Midbrain (tissue), 1 donor: ENCODE data around the gene SNAPC4.
A peak's percentile ranks its signal among the peaks of the same experiment; 100 is the strongest.

Source experiments
- DNase-seq: peaks from one replicate; lab custom pipeline; 2025; lab: John Stamatoyannopoulos, UW

The SNAPC4 gene, protein sequence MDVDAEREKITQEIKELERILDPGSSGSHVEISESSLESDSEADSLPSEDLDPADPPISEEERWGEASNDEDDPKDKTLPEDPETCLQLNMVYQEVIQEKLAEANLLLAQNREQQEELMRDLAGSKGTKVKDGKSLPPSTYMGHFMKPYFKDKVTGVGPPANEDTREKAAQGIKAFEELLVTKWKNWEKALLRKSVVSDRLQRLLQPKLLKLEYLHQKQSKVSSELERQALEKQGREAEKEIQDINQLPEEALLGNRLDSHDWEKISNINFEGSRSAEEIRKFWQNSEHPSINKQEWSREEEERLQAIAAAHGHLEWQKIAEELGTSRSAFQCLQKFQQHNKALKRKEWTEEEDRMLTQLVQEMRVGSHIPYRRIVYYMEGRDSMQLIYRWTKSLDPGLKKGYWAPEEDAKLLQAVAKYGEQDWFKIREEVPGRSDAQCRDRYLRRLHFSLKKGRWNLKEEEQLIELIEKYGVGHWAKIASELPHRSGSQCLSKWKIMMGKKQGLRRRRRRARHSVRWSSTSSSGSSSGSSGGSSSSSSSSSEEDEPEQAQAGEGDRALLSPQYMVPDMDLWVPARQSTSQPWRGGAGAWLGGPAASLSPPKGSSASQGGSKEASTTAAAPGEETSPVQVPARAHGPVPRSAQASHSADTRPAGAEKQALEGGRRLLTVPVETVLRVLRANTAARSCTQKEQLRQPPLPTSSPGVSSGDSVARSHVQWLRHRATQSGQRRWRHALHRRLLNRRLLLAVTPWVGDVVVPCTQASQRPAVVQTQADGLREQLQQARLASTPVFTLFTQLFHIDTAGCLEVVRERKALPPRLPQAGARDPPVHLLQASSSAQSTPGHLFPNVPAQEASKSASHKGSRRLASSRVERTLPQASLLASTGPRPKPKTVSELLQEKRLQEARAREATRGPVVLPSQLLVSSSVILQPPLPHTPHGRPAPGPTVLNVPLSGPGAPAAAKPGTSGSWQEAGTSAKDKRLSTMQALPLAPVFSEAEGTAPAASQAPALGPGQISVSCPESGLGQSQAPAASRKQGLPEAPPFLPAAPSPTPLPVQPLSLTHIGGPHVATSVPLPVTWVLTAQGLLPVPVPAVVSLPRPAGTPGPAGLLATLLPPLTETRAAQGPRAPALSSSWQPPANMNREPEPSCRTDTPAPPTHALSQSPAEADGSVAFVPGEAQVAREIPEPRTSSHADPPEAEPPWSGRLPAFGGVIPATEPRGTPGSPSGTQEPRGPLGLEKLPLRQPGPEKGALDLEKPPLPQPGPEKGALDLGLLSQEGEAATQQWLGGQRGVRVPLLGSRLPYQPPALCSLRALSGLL (N-terminal part only)

DNA sequence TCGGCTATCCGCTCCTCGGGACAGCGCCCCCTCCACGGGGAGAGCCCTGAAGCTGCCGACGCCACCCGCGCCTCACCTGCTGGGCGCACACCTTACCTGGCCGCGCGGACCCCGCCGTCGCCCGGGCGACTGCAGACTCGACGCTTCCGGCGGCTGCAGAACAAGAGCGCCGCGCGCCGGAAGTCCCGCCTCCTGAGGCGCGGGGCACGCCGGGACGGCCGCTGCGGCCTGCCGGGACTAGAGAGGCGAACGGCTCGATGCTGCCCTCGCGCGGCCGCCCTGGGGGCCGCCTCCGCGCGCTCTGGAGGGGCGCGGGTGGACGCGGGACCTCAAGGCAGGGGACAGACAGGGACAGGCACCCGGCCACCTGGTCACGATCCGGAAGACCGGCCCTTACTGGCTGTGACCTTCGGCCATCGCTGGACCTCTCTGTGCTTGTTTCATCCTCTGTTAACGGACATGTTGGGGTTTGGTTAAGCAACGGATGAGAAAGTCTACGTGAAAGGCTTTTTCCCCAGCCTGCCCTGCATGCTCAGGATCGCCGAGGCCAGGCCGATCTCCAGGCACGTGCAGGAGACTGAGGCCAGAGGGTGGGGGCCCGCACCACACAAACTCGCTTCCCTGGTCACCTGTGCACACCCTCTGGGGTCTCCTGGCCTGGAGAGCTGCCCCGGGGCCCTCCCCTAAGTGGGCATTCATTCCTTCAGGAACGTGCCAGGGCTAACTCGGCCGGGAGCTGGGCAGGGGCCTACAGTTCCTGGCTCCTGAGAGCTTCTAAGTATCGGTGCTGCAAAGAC, at the start of gene SNAPC4:
TSS of gene SNAPC4 (minus strand) at position 133 of the 797 bp plus-strand sequence. CDS start 1,742 bp downstream, outside the sequence.
- DNase-seq, result peak; percentile 85

- DNase-seq, result no peak
Observed at GRCh38 chr9:136448655-136449054, 48.7 kb upstream of the SNAPC4 start.

DNA sequence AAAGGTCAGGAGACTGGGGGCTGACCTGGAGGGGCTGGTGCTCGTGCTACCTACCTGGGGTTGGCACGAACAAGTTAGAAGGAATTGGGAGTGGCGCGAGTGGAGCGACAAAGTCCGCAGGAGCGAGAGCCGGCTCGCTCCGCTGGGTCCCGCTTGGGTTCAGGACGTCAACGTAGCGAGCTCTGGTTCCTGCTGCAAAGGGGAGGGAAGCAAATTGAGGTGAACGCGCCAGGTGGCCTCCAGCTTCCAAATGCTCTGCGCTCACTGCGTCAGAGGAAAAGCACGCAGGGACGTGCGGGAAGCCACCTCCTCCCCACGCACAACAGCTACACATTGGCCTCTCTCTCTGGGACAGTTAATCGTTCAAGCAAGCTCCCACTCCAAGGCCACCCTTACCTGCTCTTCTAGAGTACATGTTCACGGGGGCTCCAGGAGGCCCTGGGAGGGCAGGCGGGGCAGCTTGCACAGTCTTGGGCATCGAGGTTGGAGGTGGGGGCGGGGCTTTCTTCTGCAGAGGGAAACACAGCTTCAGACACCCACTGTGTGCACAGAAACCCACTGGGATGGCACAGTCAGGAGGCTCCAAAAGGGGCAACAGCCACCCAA, 47.3 kb upstream of the SNAPC4 start:
- DNase-seq, result no peak

DNA sequence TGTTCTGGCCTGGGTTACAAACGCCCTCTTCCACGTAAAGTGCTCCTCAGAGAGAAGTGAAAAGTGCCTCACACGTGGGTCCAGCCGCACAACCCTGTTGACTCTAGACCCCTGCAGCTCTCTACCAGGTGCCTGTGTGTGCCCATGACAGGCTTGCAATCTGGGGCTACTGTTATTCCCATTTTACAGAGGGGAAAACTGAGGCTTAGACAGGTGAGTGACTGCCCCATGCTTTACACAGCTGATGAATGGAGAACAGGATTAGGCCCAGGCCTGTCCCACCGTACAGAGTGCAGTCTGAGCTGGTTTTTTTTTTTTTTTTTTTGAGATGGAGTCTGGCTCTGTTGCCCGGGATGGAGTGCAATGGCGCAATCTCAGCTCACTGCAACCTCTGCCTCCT, 45.8 kb upstream of the SNAPC4 start:
- no peak for DNase-seq

- DNase-seq, result no peak
Observed at GRCh38 chr9:136444102-136444501, 44.1 kb upstream of the SNAPC4 start.

- no peak for DNase-seq
Observed at GRCh38 chr9:136443687-136444086, 43.7 kb upstream of the SNAPC4 start.

DNA sequence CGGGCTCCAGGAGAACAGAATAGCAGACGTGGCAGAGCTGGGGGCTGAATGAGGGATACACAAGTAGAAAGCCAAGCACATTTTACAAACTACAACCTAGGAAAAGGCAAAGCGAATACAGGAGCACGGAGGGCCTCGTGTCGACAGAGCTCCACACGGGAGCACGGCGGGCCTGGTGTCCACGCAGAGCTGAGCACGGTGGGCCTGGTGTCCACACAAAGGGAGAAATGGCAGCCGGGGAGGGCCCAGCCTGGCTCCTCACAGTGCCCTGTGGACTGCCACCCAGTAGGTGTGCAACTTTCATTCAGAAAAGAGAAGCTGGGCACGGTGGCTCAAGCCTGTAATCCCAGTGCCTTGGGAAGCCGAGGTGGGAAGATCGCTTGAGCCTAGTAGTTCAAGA, 43.1 kb upstream of the SNAPC4 start:
- DNase-seq, result no peak

- DNase-seq, result no peak
Observed at GRCh38 chr9:136442265-136442664, 42.3 kb upstream of the SNAPC4 start.

DNA sequence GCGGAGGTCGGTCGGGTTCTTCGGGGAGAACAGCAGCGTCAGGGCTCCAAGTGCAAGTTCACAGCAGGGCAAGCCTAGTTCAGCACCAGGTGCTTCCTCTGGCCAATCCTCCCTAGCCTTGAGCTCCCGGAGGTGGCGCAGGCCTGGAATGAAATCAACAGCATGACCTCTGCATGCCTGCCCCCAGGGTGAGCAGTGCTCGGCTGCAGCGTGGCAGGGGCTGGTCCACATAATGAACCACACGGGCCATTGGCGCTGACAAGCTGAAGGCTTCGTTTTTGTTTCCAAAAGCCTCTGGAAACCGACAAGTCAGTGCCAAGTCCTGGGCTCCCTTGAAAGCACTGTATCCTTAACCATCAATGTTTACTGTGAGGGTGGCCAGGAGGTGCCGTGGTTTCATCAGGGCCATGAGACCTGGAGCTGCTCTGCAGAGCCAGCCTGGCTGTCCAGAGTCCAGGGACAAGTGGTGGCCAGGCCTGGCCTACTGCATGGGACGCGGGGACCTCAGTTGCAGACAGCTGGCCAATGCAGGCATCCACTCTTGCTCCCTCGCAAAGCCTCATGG, 41.8 kb upstream of the SNAPC4 start:
- DNase-seq, result no peak

GRCh38 chr9:136441191-136441680, 41.3 kb upstream of the SNAPC4 start:
- DNase-seq, result no peak

DNA sequence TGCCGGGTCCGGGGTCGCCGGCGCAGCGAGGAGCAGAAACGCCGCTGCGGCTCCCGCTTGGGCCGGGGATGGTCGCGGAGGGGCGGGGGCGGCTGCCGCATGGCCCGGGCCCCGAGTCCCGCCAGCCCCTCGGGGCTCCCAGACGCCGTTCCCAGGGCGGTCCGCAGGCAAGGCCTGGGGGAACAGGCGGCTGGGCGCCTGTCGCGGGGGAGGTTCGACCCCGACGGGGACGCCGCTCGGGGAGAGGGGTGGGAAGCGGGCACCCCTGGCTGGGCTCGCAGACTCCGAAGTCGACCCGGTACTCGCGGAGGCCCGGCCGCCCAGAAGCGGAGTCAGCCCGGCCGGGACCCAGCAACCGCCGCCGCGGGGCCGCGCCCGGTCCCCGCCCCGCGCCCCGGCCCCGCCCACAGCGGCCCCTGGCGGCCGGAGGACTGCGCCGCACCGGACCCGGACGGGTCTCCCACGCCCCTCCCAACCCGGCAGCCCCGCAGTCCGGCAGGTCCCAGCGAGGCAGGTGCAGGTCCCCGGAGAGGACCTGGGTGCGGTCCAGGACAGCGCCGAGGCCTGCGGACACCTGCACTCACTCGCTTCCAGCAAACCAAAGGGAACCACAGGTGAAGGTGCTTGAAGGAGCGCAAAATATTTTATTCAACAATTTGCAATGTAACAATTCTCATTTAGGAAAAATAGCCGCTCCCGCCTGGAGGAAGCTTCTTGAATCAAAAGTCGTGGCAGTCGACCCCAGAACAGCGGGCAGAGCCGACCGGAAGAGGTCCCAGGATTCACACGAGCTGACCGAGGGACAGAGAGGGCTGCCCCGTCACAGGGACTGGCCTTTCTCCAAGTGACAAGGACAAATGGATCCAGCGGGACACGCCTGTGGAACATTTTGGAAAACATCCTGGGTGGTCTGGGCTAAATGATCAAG, 39.8 kb upstream of the SNAPC4 start, which contains the start of gene INPP5E:
TSS of gene INPP5E (minus strand) at position 365 of the 928 bp plus-strand sequence. CDS start 426 bp downstream, outside the sequence.
- DNase-seq, result peak; percentile 47

GRCh38 chr9:136438548-136439480, 38.8 kb upstream of the SNAPC4 start:
- no peak for DNase-seq

DNA sequence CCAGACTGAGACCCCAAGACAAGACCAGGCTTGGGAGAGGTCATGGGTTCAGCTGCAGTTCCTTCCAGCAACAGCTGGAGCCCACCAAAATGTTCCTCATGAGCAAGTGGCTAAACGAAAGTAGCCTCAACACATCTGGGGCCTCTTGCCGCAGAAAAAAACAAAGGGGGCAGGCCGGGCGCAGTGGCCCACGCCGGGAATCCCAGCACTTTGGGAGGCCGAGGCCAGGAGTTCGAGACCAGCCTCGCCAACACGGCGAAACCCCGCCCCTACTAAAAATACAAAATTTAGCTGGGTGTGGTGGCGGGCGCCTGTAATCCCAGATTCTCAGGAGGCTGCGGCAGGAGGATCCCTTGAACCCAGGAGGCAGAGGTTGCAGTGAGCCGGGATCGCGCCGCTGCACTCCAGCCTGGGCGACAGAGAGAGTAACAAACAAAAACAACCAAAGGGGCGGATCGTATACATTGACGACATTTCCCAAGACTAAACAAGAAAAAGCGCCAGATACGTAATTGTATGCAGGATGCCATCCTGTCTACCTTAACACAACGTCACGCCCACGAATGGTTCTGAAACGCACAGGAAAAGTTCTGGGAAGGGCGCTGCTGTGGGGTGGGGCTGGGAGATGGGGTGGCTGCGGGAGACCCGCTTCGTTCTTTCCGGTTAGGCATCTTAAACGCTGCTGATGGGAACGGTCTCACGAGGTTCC, 38.0 kb upstream of the SNAPC4 start:
- DNase-seq, result no peak

GRCh38 chr9:136437430-136437829, 37.5 kb upstream of the SNAPC4 start:
- no peak for DNase-seq

- DNase-seq, result no peak
Observed at GRCh38 chr9:136436055-136436634, 36.2 kb upstream of the SNAPC4 start.

DNA sequence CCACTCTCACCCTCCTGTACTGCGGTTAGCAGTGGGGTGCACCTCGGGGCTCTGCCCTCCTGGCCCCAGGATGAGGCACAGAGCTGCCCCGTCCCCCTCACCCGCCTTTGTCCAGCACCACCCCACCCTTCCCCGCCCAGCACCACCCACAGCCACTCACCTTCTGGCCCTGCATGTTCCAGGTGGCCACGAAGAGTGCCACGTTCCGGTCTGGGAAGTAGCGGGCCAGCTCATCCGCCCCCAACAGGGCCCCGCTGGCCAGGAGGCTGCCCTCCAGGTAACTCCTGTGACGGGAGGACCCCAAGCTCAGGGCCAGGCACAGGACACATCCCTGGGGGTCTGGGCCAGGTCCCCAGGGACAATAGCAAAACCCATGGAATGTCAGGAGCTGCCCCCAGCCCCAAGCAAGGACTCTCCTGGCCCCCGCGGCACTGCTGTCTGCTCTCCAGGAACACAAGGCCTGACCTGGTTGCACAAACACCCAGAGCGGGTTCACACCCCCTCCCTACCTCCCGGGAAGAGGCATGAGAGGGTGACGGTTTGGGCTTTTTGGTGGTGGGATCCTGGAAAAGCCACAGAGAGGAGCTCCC, 34.7 kb upstream of the SNAPC4 start:
- no peak for DNase-seq
